Measurements from ENCODE around the gene PCDH15. TPM values are rescaled to one million over a fixed set of nuclear protein-coding genes. Genes with fewer than 3 reads are reported as not detected.

The PCDH15 gene
- total RNA-seq, 1 experiment from 2014 or later, result 0.61 TPM

DNA sequence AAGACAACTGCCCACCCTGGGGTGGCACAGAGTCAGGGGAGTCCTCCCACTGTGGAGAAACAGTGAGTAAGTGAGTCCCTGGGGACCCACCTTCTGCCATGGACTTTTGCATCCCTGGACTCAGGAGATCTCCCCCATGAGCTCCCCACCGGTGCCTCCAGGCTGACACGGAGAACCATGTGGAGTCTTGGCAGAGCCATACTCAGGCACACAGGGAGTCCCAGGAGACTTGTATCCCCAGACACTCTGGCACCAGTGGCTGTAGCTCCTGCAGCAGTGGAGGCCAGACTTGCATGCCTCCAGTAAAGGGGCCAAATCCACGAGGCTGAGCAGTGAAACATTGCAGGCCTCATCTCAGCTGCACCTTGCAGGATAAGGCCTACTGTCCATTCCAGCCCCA, 791.4 kb downstream of the PCDH15 start:
- Histone ChIP-seq H2BK20ac (ENCODE audit: low read depth, low read length, poor library complexity, severe bottlenecking) (no peak overlapping the region), H3K9me3 (ENCODE audit: control insufficient read depth, low read depth, low read length) (no peaks in the 10 kb centered on the region), H3K23ac (ENCODE audit: insufficient read length, low read depth, low read length) (no peak overlapping the region), H3K14ac (ENCODE audit: insufficient read depth, low read length) (no peak overlapping the region), H3K27ac (ENCODE audit: insufficient read length, low read depth, low read length) (no peak overlapping the region), H3K79me2 (ENCODE audit: insufficient read depth, low read length) (no peaks in the 10 kb centered on the region), H3K4ac (ENCODE audit: low read depth, low read length) (no peak overlapping the region), H3K79me1 (ENCODE audit: insufficient read depth, low read depth, low read length, poor library complexity, severe bottlenecking) (no peaks in the 10 kb centered on the region), H2AK5ac (ENCODE audit: insufficient read length, low read length) (no peak overlapping the region), H2BK15ac (ENCODE audit: low read depth, low read length) (no peak overlapping the region), H4K91ac (ENCODE audit: insufficient read length, low read depth, low read length) (no peak overlapping the region), H3T11ph (ENCODE audit: low read length) (no peak overlapping the region), H3K23me2 (ENCODE audit: insufficient read length, low read depth, low read length, poor library complexity, severe bottlenecking) (no peaks in the 10 kb centered on the region), H2BK5ac (ENCODE audit: insufficient read length, low read length) (no peak overlapping the region), H2AFZ (ENCODE audit: low read length) (no peak overlapping the region), H2BK120ac (ENCODE audit: low read depth, low read length, poor library complexity, severe bottlenecking) (no peak overlapping the region), H2BK12ac (ENCODE audit: insufficient read length, low read depth, low read length) (no peak overlapping the region), H3K4me2 (ENCODE audit: insufficient read depth, insufficient read length, low read length) (no peak overlapping the region), H4K8ac (replicated peaks; ENCODE audit: insufficient read length, low read depth, low read length) (no peak overlapping the region), H3K56ac (ENCODE audit: insufficient read length, low read depth, low read length) (no peak overlapping the region), H4K5ac (ENCODE audit: insufficient read length, low read depth, low read length) (no peak overlapping the region), H3K18ac (ENCODE audit: insufficient read length, low read depth, low read length) (no peak overlapping the region), H3K27me3 (ENCODE audit: insufficient read depth, low read length) (no peaks in the 10 kb centered on the region), H3K9ac (ENCODE audit: extremely low read depth, insufficient read length, low read length) (no peak overlapping the region), H3K4me1 (ENCODE audit: insufficient read depth, low read length) (no peaks in the 10 kb centered on the region), H4K20me1 (ENCODE audit: control insufficient read depth, insufficient read depth, insufficient read length) (no peaks in the 10 kb centered on the region)
- peaks cover 4% of the 10 kb centered on the region in 2 experiments; a peak in 3 of 5 replicates for H3K9me3 Mint-ChIP-seq
- H3K36me3 Mint-ChIP-seq (ENCODE audit: insufficient read depth in 1 of 3, low read depth in 3 of 3), result peaks cover 0 to 14% (median 0%) of the 10 kb centered on the region in 3 experiments; a peak in 2 of 7 replicates
- no peaks in the 10 kb centered on the region for H3K27me3 Mint-ChIP-seq (ENCODE audit: low read depth)
- no CpG with 5 or more reads among the region's 3 CpGs for WGBS (ENCODE audit: extremely low coverage, insufficient read length, low lambda C conversion rate)
- no peaks in the 10 kb centered on the region; a peak in 1 of 4 replicates for H3K4me1 Mint-ChIP-seq
- H3K4me3 Mint-ChIP-seq, result no peak overlapping the region
- DNase-seq, result peak; percentile 16
- TF ChIP-seq, protein P1, sequence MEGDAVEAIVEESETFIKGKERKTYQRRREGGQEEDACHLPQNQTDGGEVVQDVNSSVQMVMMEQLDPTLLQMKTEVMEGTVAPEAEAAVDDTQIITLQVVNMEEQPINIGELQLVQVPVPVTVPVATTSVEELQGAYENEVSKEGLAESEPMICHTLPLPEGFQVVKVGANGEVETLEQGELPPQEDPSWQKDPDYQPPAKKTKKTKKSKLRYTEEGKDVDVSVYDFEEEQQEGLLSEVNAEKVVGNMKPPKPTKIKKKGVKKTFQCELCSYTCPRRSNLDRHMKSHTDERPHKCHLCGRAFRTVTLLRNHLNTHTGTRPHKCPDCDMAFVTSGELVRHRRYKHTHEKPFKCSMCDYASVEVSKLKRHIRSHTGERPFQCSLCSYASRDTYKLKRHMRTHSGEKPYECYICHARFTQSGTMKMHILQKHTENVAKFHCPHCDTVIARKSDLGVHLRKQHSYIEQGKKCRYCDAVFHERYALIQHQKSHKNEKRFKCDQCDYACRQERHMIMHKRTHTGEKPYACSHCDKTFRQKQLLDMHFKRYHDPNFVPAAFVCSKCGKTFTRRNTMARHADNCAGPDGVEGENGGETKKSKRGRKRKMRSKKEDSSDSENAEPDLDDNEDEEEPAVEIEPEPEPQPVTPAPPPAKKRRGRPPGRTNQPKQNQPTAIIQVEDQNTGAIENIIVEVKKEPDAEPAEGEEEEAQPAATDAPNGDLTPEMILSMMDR (conservative IDR thresholded peaks at IDR 0.05), result no peak
- no peak overlapping the region for H3K27ac Mint-ChIP-seq

Data from H9 (cell line).